A549 (cell line): ENCODE measurements around the gene PRRC2B.

Experiments used
- CEBPB ChIP-seq, 2 experiments: fragments of >200 bp in 1 of 2; sonication (Bioruptor Twin) in 1 of 2; formaldehyde crosslinking in 1 of 2; IDR thresholded peaks; 2 replicates each; pipeline ENCODE4 v1.6.1; 2012 to 2016
- CTCF ChIP-seq: fragments of >200 bp; sonication (Bioruptor Twin); formaldehyde crosslinking; IDR thresholded peaks from 3 replicates; pipeline ENCODE4 v1.5.1; 2016
- E2F6 ChIP-seq: IDR thresholded peaks from 2 replicates; pipeline ENCODE4 v1.6.1; 2012; ENCODE audit warnings: low read depth, borderline replicate concordance
- EP300 ChIP-seq, 2 experiments: fragments of >200 bp; sonication (Bioruptor Twin); formaldehyde crosslinking; IDR thresholded peaks; 2 replicates in 1 of 2; 3 replicates in 1 of 2; pipeline ENCODE4 v1.6.1; 2016 to 2017
- ESRRA ChIP-seq: fragments of 150-350 bp; IDR thresholded peaks from 2 replicates; pipeline ENCODE4 v1.6.1; 2014; ENCODE audit warnings: mild to moderate bottlenecking, low read length, borderline replicate concordance
- FOSL2 ChIP-seq, 2 experiments: fragments of 450-650 bp in 1 of 2; fragments of >200 bp in 1 of 2; sonication (Bioruptor Twin) in 1 of 2; formaldehyde crosslinking; IDR thresholded peaks; 2 replicates each; pipeline versions ENCODE4 v1.5.0 to v1.6.1; 2016 to 2020; ENCODE audit warnings: mild to moderate bottlenecking in 1 of 2, moderate library complexity in 1 of 2
- NFE2L2 ChIP-seq: fragments of 150-350 bp; conservative IDR thresholded peaks from 2 replicates; pipeline ENCODE4 v1.6.1; 2014; ENCODE audit warnings: low read length
- PBX3 ChIP-seq: IDR thresholded peaks from 2 replicates; pipeline ENCODE4 v1.6.1; 2012
- POLR2A ChIP-seq: IDR thresholded peaks from 2 replicates; pipeline ENCODE4 v1.6.1; 2012; ENCODE audit warnings: mild to moderate bottlenecking, low read length
- RAD21 ChIP-seq, 2 experiments: fragments of >200 bp in 1 of 2; sonication (Bioruptor Twin) in 1 of 2; formaldehyde crosslinking in 1 of 2; IDR thresholded peaks in 1 of 2; conservative IDR thresholded peaks in 1 of 2; 2 replicates in 1 of 2; 3 replicates in 1 of 2; pipeline ENCODE4 v1.6.1; 2012 to 2018; ENCODE audit warnings: inconsistent platforms in 1 of 2
- RARB ChIP-seq: fragments of 250-450 bp; sonication (Bioruptor Pico); IDR thresholded peaks from 2 replicates; pipeline ENCODE4 v1.8.0; 2021; ENCODE audit warnings: mild to moderate bottlenecking, moderate library complexity
- RNF2 ChIP-seq: fragments of 200-600 bp; sonication (generic); IDR thresholded peaks from 2 replicates; pipeline ENCODE4 v1.6.1; 2016; ENCODE audit warnings: low read depth, mild to moderate bottlenecking, antibody characterized with exemption, moderate library complexity, borderline replicate concordance
- SMC3 ChIP-seq: fragments of >200 bp; sonication (Bioruptor Twin); formaldehyde crosslinking; IDR thresholded peaks from 3 replicates; pipeline ENCODE4 v1.6.1; 2018; ENCODE audit warnings: inconsistent platforms

GRCh38 chr9:131518553-131518952 lies 124.7 kb downstream of the PRRC2B start:
- TF ChIP-seq SMC3, result no peak
- TF ChIP-seq CTCF, result no peak
- TF ChIP-seq ESRRA, result no peak
- TF ChIP-seq RNF2, result no peak
- no peak for TF ChIP-seq RAD21 (conservative IDR thresholded peaks at IDR 0.05 in 1 of 2, IDR thresholded peaks at IDR 0.05 in 1 of 2)
- TF ChIP-seq E2F6, result no peak
- TF ChIP-seq POLR2A, result no peak
- no peak for TF ChIP-seq FOSL2 (IDR thresholded peaks at IDR 0.05)
- no peak for TF ChIP-seq FOSL2 (CRISPR knock-in tag; IDR thresholded peaks at IDR 0.05)
- no peak for TF ChIP-seq EP300 (IDR thresholded peaks at IDR 0.05)
- no peak for TF ChIP-seq RARB
- TF ChIP-seq NFE2L2, result no peak
- no peak for TF ChIP-seq PBX3
- TF ChIP-seq CEBPB (IDR thresholded peaks at IDR 0.05), result no peak
